ENCODE data around the gene OR4C46. TPM values are rescaled to one million over a fixed set of nuclear protein-coding genes. Genes with fewer than 3 reads are reported as not detected.
"Not testable (repeated sequence)": the region's sequence is repeated elsewhere in the genome, so short reads cannot be mapped to it uniquely, and the experiment has no call there.

OR4C46 gene
- total RNA-seq: not detected in 2 replicates

GRCh38 chr11:54603898-54604297, at the start of gene OR4C46:
Gene OR4C46, minus strand, starts transcription at chr11:54603998. Its CDS starts 0 bp downstream, at chr11:54603998.
- TF ChIP-seq CTCF (IDR thresholded peaks at IDR 0.05): no peak
- ChIA-PET CTCF (no interaction called here), POLR2A (no interaction called here)
- ATAC-seq (ENCODE audit: low read depth) (no peak), DNase-seq (no peak)
- intact Hi-C loops (cut with micrococcal nuclease): no loop called here
- H3K36me3 Mint-ChIP-seq (ENCODE audit: low read depth): no peaks in the 10 kb centered on the region
- H3K4me3 Mint-ChIP-seq: no peak within 1 kb of the TSS
- H3K9me3 Mint-ChIP-seq: peaks cover 4% of the 10 kb centered on the region
- H3K4me1 Mint-ChIP-seq: no peaks in the 10 kb centered on the region
- H3K27ac Mint-ChIP-seq: no peak within 1 kb of the TSS
- H3K27me3 Mint-ChIP-seq: no peaks in the 10 kb centered on the region

- ATAC-seq (ENCODE audit: low read depth); H3K9me3 Mint-ChIP-seq; POLR2A ChIA-PET; CTCF ChIA-PET; DNase-seq; H3K36me3 Mint-ChIP-seq (ENCODE audit: low read depth); H3K4me1 Mint-ChIP-seq; H3K27ac Mint-ChIP-seq; intact Hi-C loops (cut with micrococcal nuclease); H3K27me3 Mint-ChIP-seq; H3K4me3 Mint-ChIP-seq: not testable (repeated sequence)
These were observed 41.8 kb upstream of the OR4C46 start for GRCh38 chr11:54645606-54646005.

- H3K27ac Mint-ChIP-seq; ATAC-seq (ENCODE audit: low read depth); H3K27me3 Mint-ChIP-seq; H3K4me1 Mint-ChIP-seq; POLR2A ChIA-PET; CTCF ChIA-PET; DNase-seq; H3K36me3 Mint-ChIP-seq (ENCODE audit: low read depth); H3K4me3 Mint-ChIP-seq; intact Hi-C loops (cut with micrococcal nuclease): not testable (repeated sequence)
- peaks cover 29% of the 10 kb centered on the region for H3K9me3 Mint-ChIP-seq
These were observed 42.4 kb downstream of the OR4C46 start for GRCh38 chr11:54561439-54561838.

GRCh38 chr11:54558919-54559318, 44.9 kb downstream of the OR4C46 start:
- no peak for TF ChIP-seq CTCF (IDR thresholded peaks at IDR 0.05)
- Mint-ChIP-seq H3K4me1 (no peaks in the 10 kb centered on the region), H3K36me3 (ENCODE audit: low read depth) (no peaks in the 10 kb centered on the region), H3K27ac (no peak overlapping the region), H3K27me3 (no peaks in the 10 kb centered on the region), H3K4me3 (no peak overlapping the region), H3K9me3 (peaks cover 24% of the 10 kb centered on the region)
- no peak for DNase-seq
- ATAC-seq (ENCODE audit: low read depth): no peak
- POLR2A ChIA-PET: no interaction called here
- intact Hi-C loops (cut with micrococcal nuclease): no loop called here
- CTCF ChIA-PET: no interaction called here

GRCh38 chr11:54558407-54558806, 45.4 kb downstream of the OR4C46 start:
- H3K27me3 Mint-ChIP-seq: no peaks in the 10 kb centered on the region
- H3K36me3 Mint-ChIP-seq (ENCODE audit: low read depth): no peaks in the 10 kb centered on the region
- H3K27ac Mint-ChIP-seq: no peak overlapping the region
- CTCF ChIA-PET: no interaction called here
- no peaks in the 10 kb centered on the region for H3K4me1 Mint-ChIP-seq
- no peak overlapping the region for H3K4me3 Mint-ChIP-seq
- DNase-seq (no peak), ATAC-seq (ENCODE audit: low read depth) (no peak)
- peaks cover 25% of the 10 kb centered on the region for H3K9me3 Mint-ChIP-seq
- intact Hi-C loops (cut with micrococcal nuclease): no loop called here
- POLR2A ChIA-PET: no interaction called here
- TF ChIP-seq CTCF (IDR thresholded peaks at IDR 0.05): no peak

Other genes starting within 250 kb of the OR4C46 start
- not detected in 2 replicates for gene OR4A5, start 102.8 kb upstream of the OR4C46 start, total RNA-seq